ENCODE data around the gene SOD3. TPM values are rescaled to one million over a fixed set of nuclear protein-coding genes. Genes with fewer than 3 reads are reported as not detected.

The SOD3 gene
- total and polyA plus RNA-seq, 4 donors = 2.6 to 8.1 (median 4.6) TPM

DNA sequence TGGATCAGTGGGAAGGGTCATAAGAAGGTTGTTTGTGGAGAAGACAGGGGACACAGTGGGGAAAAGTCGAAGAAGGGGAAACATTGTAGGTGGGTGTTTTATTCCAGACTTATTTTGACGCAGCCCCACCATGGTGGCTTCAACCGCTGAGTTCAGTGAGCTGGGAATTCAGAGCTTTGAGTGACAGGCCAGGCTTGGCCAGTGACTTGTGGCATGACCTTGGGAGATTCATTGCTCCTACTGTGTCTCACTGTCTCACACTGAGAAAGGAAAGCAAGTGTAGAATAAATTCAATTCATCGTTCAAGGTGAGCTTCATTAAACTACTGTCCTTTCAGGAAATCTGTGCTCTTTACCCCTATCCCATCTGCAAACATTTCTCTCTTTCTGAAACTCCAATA lies 47.4 kb upstream of the SOD3 start:
- H3K36me3 ChIP-seq (ENCODE audit: control insufficient read depth in 4 of 4, insufficient read depth in 3 of 4, low read depth in 1 of 4, low read length in 3 of 4) = no peaks in the 10 kb centered on the region
- H3K4me3 ChIP-seq (ENCODE audit: low read depth in 1 of 3, low read length in 3 of 3) = no peak overlapping the region
- no peak for DNase-seq (ENCODE audit: low spot score)
- WGBS = 90% methylated on average over 4 of the region's 4 CpGs
- no peaks in the 10 kb centered on the region for H3K27me3 ChIP-seq (ENCODE audit: control insufficient read depth in 4 of 4, insufficient read depth in 4 of 4, low read length in 3 of 4)
- peaks cover 0 to 2% (median under 1%) of the 10 kb centered on the region in 4 donors for H3K9me3 ChIP-seq (ENCODE audit: control insufficient read depth in 4 of 4, low read length in 3 of 4)
- H3K9ac ChIP-seq (ENCODE audit: low read depth in 1 of 2, low read length in 2 of 2) = no peak overlapping the region
- peaks cover 0 to 4% (median 0%) of the 10 kb centered on the region in 4 donors for H3K4me1 ChIP-seq (ENCODE audit: control insufficient read depth in 4 of 4, insufficient read depth in 4 of 4, low read length in 3 of 4)
- H3K27ac ChIP-seq (ENCODE audit: low read depth in 1 of 2, low read length in 2 of 2) = no peak overlapping the region
- TF ChIP-seq RXRA (IDR thresholded peaks at IDR 0.05) = no peak
- no peak for TF ChIP-seq HNF4A (conservative IDR thresholded peaks at IDR 0.05)
- TF ChIP-seq ZBTB33 (IDR thresholded peaks at IDR 0.05) = no peak
- TF ChIP-seq HNF4G (IDR thresholded peaks at IDR 0.05) = no peak
- TF ChIP-seq YY1 (IDR thresholded peaks at IDR 0.05) = no peak
- TF ChIP-seq, protein P1, sequence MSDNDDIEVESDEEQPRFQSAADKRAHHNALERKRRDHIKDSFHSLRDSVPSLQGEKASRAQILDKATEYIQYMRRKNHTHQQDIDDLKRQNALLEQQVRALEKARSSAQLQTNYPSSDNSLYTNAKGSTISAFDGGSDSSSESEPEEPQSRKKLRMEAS (IDR thresholded peaks at IDR 0.05) = no peak
- no peak for TF ChIP-seq GABPA (IDR thresholded peaks at IDR 0.05 in 1 of 2, conservative IDR thresholded peaks at IDR 0.05 in 1 of 2)
- TF ChIP-seq ATF3 (IDR thresholded peaks at IDR 0.05) = no peak
- no peak for TF ChIP-seq FOXA2 (IDR thresholded peaks at IDR 0.05)
- TF ChIP-seq JUND (IDR thresholded peaks at IDR 0.05) = no peak
- TF ChIP-seq SP1 (IDR thresholded peaks at IDR 0.05) = no peak
- no peak for TF ChIP-seq CTCF (IDR thresholded peaks at IDR 0.05; ENCODE audit: low read depth, low read length, missing input control)
- TF ChIP-seq TAF1 (conservative IDR thresholded peaks at IDR 0.05) = no peak
- TF ChIP-seq RAD21 (IDR thresholded peaks at IDR 0.05) = no peak
- TF ChIP-seq NR2F2 (IDR thresholded peaks at IDR 0.05) = no peak
- TF ChIP-seq EGR1 (IDR thresholded peaks at IDR 0.05; ENCODE audit: low read depth in 2 of 2) = no peak

- Histone ChIP-seq H3K27ac (ENCODE audit: low read depth in 1 of 2, low read length in 2 of 2) (no peak overlapping the region), H3K9me3 (ENCODE audit: control insufficient read depth in 4 of 4, low read length in 3 of 4) (peaks cover 0 to 2% (median under 1%) of the 10 kb centered on the region in 4 donors), H3K36me3 (ENCODE audit: control insufficient read depth in 4 of 4, insufficient read depth in 3 of 4, low read depth in 1 of 4, low read length in 3 of 4) (no peaks in the 10 kb centered on the region), H3K4me1 (ENCODE audit: control insufficient read depth in 4 of 4, insufficient read depth in 4 of 4, low read length in 3 of 4) (peaks cover 0 to 4% (median 0%) of the 10 kb centered on the region in 4 donors), H3K9ac (ENCODE audit: low read depth in 1 of 2, low read length in 2 of 2) (no peak overlapping the region), H3K4me3 (ENCODE audit: low read depth in 1 of 3, low read length in 3 of 3) (no peak overlapping the region), H3K27me3 (ENCODE audit: control insufficient read depth in 4 of 4, insufficient read depth in 4 of 4, low read length in 3 of 4) (no peaks in the 10 kb centered on the region)
- 73% methylated on average over 10 of the region's 10 CpGs for WGBS
- peak; percentile 94 for TF ChIP-seq NR2F2 (IDR thresholded peaks at IDR 0.05)
- no peak for TF ChIP-seq CTCF (IDR thresholded peaks at IDR 0.05; ENCODE audit: low read depth, low read length, missing input control)
- DNase-seq (ENCODE audit: low spot score) = no peak
Measured at GRCh38 chr4:24748758-24749350, 46.5 kb upstream of the SOD3 start.
